Measurements from ENCODE around the gene RBFOX1.

DNA sequence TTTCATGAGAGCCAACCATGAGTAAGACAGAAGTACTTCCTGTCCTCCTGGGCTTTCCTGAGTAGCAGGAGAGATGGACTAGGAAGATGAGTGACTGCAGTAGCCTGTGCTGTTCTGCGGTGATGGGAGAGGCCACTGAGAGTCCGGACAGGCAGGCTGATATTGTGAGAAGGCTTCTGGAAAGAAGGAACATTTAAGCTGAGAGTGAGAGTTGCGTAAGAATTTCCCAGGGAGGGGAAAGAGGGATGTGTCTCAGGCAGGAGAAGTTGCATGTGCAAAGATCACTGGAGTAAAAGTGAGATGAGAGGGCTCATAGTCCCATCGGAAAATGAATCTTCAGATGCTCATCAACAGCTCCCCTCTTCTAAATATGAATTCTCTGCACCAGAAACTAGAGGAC lies 258.3 kb downstream of the RBFOX1 start:
- TF ChIP-seq, protein P1, sequence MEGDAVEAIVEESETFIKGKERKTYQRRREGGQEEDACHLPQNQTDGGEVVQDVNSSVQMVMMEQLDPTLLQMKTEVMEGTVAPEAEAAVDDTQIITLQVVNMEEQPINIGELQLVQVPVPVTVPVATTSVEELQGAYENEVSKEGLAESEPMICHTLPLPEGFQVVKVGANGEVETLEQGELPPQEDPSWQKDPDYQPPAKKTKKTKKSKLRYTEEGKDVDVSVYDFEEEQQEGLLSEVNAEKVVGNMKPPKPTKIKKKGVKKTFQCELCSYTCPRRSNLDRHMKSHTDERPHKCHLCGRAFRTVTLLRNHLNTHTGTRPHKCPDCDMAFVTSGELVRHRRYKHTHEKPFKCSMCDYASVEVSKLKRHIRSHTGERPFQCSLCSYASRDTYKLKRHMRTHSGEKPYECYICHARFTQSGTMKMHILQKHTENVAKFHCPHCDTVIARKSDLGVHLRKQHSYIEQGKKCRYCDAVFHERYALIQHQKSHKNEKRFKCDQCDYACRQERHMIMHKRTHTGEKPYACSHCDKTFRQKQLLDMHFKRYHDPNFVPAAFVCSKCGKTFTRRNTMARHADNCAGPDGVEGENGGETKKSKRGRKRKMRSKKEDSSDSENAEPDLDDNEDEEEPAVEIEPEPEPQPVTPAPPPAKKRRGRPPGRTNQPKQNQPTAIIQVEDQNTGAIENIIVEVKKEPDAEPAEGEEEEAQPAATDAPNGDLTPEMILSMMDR (IDR thresholded peaks at IDR 0.05), result no peak
- no peak for TF ChIP-seq POLR2A (IDR thresholded peaks at IDR 0.05)

All from heart left ventricle (tissue), 13 donors.